UCSD-AML1 (cell line): ENCODE data around the gene EXT2.

ENCODE experiments used
- DNase-seq: peaks from one replicate; lab custom pipeline; 2025; ENCODE audit not compliant: unreplicated experiment; lab: John Stamatoyannopoulos, UW

Gene EXT2

DNA sequence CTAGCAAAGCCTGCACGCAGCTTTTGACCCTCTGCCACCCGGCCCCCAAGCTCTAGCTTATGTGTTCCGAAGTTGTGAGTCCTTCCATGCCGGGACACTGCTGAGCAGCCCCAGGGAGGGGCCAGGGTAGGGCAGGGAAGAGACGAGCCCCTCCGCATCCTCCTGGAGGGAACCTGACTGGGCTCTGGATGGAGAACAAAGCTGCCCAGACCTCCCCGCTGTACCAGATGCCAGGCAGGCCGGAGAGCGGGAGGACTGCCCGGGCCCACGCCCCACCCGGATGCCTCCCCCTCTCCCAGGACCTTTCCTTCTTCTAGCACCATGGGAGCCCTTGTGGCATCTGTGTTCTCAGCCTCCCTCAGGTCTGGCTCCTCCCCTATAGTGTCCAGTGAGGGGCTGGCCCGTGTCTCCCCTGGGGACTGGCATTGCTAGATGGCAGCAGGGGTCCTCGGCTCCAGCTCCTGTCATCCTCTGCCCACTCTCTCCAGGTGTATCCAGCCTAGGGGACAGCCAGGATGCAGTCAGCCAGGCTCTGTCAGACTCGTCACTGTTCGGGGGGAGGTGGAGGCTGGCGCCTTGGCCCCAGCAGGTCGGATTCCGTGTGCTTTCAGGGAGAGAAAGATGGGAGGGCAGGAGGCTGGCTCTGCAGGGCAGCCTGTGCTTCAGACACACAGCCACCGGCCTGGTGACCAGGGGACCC lies 168.4 kb downstream of the EXT2 start:
- DNase-seq = no peak

DNA sequence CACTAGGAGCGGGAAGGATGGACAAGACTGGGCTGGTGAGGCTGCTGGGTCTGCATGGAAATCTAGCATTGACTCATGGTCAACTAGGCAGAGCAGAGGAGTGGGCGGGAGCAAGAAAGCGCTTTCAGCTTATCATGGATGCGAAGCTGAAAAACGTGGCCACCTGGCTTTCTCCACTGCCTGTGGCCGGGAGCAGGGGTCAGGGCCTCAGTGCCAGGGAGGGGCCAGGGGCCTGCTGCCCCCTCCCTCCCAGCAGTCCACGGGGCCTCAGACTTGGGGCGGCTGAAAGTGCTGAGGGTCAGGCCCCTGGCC lies 168.9 kb downstream of the EXT2 start:
- DNase-seq = no peak

GRCh38 chr11:44264761-44265160 lies 169.3 kb downstream of the EXT2 start:
- DNase-seq = no peak

DNA sequence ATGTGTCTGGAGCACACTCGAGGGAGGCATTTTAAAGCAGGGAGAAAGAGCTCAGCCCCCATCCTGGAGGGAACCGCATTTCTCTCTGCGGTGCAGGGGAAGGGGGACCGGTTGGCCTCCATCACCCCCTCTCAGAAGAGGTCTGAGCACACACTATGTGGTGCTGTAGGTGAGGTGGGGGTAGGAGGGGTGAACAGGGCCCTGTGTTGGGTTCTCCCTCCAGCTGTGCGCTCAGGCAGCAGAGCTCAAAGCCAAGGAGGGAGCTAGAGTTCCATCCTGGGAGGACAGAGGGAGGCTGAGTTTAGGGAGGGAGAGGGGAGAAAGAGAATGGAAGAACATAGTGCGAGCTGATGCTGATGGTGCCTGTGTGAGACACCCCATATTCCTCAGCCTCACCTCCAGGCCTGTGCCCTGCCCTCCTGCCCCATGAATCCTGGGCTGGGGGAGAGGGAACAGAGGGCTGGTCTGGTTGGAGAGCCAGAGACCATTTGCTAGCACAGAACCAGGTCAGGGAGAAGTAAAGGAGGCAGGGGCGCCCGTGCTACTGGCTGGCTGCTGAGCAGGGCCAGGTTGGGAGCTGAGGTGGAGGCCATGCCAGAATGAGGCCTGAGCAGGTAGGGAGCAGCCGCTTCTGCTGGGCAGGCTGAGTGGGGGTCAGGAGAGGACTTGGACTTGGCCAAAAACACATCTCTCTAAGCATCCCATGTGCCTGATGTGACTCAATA lies 170.7 kb downstream of the EXT2 start:
- no peak for DNase-seq

DNA sequence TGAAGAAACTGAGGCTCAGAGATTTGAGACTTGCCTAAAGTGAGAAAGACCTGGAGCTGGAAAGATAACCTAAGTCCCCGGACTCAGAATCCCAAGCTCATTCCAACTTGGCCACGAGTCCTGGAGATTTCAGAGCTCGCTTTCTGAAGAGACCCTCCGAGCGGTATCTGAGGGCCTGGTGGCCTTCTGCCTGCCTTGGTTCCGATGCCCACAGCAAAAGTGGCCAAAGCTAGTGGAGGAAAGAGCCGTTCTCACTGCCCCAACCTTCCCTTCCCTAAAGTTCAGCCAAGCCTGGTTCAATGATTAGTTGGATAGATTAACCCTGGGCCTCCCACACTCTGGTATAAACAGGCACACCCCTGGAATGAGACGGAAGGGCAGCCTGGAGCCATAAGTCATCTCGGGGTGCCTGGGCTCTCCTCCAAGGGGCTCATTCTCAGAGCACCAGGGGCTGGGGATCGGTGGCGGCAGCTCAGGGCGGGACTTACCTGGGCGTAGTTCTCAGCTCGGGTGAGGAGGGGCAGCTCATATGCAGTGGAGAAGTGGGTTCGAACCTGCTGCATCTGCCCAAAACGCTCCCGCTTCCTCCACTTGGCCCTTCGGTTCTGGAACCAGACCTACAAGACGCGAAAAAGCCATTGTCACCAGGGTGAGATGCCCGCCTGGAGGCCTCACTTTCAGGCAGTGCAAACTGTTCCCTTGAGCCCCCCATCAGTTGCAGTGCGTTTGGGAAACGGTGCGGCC lies 171.7 kb downstream of the EXT2 start:
- no peak for DNase-seq

- DNase-seq = no peak
Observed at GRCh38 chr11:44267750-44268613, 172.5 kb downstream of the EXT2 start.

- DNase-seq = no peak
Observed at GRCh38 chr11:44268614-44269080, 173.2 kb downstream of the EXT2 start.

DNA sequence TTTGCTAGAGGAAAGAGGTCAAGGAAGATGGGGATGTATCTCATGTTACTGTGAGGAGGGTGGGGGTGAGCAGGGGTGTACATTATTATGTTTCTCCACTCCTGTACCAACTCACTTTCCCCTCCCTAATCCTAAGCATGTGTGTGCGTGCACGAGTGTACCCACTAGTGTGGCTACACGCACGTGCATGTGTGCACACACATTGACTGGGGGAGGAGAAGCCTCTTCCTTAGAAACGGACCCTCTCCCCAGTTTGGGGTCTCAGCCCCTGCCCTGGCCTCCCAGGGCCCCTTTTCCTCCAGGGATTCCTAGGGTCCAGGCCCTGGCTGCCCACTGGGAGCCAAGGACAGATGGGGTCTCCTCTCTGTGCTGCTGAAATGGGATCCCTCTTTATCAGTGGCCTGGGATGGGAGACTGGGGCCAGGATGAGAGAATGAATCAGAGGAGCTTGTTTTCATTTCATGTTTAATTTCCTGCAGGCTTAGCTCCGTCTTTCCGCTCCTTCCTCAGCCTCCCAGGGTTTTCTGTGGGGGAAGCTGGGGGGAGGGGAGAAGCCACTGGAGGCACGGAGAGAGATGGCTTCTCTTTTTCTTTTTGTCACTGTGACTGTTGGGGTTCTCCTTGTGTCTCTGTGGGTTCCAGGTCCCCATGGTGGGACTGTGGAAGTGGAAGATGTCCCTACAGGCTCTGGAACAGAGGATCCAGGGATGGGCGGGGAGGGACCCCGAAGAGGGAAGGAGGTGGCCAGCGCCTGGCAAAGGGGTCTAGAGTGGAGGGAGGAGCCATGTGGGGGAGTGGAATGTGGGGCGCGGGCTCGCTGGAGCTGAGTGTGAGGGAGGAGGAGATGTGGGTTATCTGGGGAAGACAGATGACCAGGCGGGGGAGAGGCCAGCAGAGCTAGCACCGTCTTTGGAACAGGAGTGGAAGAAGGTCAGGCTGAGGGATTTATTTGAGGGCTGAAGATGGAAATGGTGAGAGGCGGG lies 174.2 kb downstream of the EXT2 start:
- no peak for DNase-seq

DNA sequence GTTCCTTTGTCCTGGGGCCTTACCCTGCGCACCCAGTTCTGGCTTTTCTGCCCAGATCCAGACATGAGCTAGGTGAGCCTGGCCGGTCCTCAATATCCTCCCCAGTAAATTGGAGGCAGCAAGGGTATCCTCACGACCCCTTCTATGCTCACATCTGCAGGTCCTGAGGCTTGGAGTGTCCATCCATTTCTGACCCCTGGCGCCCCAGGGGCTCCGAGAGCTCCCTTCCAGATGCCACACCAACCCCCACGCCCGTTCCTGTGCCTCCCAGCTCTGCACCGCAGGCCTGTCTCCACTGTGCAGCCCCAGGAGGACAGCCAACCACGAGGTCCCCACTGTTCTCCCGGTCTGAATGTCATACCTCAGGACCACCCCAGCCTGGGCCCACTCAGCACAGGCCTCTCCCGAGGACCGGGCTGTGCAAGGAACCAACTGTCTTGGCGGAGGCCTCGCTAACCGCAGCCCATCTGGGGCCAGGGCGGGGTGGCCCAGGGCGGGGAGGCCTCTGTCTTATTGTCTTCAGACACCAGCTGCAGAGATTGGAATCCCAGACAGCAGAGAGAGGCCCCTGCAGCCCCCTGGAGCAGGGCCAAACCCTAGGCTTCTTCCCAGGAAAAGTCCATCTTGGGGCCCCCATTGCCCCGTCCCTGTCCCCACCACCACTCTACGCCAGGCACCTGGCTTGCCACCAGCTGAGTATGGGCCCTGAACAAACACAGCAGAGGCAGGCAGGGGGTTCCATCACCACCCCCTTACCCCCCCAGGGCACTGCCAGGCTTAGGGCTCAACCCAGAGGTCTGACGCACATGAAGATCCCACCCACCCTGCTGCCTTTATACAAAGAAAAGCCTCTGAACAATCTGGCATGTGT lies 175.2 kb downstream of the EXT2 start:
- no peak for DNase-seq

- no peak for DNase-seq
Observed at GRCh38 chr11:44271286-44271685, 175.8 kb downstream of the EXT2 start.

- DNase-seq = no peak
Observed at GRCh38 chr11:44274404-44274803, 178.9 kb downstream of the EXT2 start.

DNA sequence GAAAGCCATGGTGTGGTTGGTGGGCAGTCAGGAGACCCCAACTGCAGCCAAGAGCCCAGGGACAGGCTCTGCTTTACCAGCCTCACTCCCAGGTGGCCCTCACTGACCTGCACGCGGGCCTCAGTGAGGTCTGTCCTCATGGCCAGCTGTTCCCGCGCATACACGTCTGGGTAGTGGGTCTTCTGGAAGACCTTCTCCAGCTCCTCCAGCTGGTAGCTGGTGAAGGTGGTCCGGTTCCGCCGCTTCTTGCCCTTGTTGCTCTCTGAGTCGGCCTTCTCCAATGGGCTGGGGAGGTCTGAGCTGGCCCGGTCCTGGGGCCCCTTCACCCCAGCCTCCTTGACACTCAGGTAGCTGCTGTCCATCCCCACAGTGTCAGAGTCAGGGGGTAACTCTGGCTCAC lies 179.8 kb downstream of the EXT2 start:
- DNase-seq = no peak

GRCh38 chr11:44275961-44276550 lies 180.6 kb downstream of the EXT2 start:
- no peak for DNase-seq

DNA sequence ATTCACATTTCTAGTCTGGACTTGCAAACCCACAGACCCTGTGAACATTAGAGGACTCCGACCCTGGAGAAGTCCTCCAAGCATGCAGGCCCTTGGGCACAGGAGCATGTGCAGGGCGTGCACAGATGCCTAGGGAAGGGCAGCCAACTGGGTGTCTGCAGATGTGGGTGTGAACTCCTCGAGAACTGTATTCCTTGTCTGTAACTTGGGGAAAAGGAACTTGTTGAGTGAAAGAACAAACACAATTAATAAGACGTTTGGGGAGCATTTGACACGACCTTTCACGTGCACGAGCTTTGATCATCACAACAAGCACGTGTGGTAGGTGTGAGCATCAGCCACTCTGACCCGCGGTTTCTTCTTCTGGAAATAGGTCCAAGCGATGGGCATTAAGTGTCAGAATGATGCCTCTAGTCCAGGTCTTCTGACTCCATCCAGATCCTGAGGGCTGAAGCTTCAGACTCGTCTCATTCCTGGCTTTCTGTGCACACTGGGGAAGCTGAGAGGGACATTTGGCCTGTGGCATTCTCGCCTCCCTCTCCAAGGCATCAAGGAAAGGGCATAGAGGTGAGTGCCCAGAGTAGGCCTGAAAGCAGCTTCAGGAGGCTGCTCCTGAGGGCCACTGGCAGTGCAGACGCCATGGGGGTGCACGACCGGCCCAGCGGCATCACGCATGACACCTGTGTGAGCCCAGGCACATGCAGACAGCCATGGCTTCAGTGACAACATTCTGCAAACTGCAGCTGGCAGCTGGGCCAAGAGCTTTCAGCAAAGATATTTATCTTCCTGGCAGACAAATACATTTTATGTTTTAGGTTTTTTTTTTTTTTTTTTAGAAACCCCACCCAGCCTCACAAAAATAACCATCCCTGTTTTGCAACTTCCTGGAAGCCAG lies 182.0 kb downstream of the EXT2 start:
- DNase-seq = no peak

GRCh38 chr11:44279483-44279882 lies 184.0 kb downstream of the EXT2 start:
- DNase-seq = no peak

- no peak for DNase-seq
Observed at GRCh38 chr11:44280257-44280656, 184.8 kb downstream of the EXT2 start.

DNA sequence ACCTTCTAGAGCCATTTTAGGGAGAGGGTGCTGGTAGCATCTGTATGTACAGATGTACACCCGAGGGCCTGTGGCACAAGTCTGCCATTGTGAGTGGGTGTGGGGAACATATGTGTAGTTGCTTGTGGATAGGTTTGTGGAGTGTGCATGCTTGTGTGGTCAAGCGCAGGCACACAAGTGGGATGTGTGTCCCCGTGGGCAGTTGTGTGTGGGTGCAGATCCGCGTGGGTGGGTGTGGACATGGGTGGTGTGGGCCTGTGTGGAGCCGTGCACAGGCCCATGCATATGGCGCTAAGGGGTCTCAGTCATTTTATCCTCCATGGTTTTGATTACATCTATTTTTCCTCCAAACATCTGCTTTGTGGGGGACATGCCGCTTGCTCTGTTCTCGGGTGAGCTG lies 185.7 kb downstream of the EXT2 start:
- no peak for DNase-seq

DNA sequence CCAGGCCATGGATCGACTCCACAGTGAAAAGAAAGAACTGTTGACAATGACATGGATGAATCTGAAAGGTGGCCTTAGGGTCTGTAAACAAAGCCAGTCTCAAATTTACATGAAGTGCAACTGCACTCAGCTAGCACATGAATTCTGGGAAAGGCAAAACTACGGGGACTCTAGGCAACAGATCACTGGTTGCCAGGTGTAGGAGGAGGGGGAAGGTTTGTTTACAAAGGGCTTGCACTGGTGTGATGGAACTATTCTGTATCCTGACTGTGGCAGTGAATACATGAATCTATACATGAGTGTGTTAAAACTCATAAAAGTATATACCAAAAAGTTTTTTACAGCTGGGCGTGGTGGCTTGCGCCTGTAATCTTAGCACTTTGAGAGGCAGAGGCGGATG lies 187.1 kb downstream of the EXT2 start:
- no peak for DNase-seq
